HCT116 (cell line): Measurements from ENCODE around the gene COL23A1.

Experiments used
- SIN3A ChIP-seq: IDR thresholded peaks from 2 replicates; pipeline ENCODE4 v1.6.1; 2012; ENCODE audit warnings: low read depth
- TF ChIP-seq, protein P1 (sequence below), 3 experiments: fragments of 200-600 bp in 1 of 3; sonication (generic) in 1 of 3; IDR thresholded peaks in 2 of 3; conservative IDR thresholded peaks in 1 of 3; 2 replicates each; pipeline ENCODE4 v1.5.1; 2012 to 2017; ENCODE audit warnings: low read depth in 2 of 3, low read length in 2 of 3, antibody characterized with exemption in 1 of 3, borderline replicate concordance in 1 of 3, control low read depth in 1 of 3, mild to moderate bottlenecking in 1 of 3, mixed read lengths in 1 of 3, mixed run types in 1 of 3, moderate library complexity in 1 of 3; ENCODE audit not compliant: insufficient read depth in 1 of 3

DNA sequence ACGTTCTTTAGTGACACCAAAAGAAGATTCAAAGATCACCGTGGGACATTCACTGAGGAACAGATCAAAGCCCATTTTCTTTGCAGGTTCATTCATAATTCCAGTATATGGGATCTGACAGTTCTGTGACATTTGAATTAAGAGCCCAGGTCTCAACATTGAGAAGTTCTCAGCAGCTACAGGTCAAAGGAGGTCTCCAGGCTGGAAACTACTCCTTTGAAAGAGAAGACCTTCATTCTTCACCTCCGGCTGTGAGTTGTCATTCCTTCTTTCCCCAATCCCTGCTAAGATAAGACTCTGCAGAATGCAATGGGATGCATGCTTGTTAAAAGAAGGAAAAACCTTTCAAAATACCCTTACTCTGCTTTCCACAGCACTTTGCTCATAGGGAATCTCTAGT is 79.0 kb downstream of the COL23A1 start:
- TF ChIP-seq, protein P1, sequence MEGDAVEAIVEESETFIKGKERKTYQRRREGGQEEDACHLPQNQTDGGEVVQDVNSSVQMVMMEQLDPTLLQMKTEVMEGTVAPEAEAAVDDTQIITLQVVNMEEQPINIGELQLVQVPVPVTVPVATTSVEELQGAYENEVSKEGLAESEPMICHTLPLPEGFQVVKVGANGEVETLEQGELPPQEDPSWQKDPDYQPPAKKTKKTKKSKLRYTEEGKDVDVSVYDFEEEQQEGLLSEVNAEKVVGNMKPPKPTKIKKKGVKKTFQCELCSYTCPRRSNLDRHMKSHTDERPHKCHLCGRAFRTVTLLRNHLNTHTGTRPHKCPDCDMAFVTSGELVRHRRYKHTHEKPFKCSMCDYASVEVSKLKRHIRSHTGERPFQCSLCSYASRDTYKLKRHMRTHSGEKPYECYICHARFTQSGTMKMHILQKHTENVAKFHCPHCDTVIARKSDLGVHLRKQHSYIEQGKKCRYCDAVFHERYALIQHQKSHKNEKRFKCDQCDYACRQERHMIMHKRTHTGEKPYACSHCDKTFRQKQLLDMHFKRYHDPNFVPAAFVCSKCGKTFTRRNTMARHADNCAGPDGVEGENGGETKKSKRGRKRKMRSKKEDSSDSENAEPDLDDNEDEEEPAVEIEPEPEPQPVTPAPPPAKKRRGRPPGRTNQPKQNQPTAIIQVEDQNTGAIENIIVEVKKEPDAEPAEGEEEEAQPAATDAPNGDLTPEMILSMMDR (IDR thresholded peaks at IDR 0.05 in 2 of 3, conservative IDR thresholded peaks at IDR 0.05 in 1 of 3; ENCODE audit: borderline replicate concordance in 1 of 3, insufficient read depth in 1 of 3, low read depth in 2 of 3, low read length in 2 of 3): no peak
- no peak for TF ChIP-seq SIN3A
